A549 treated with ZK216348 at 1 μM for 4 hours (cell line): Measurements from ENCODE around the gene TMTC2. TPM values are rescaled to one million over a fixed set of nuclear protein-coding genes. Genes with fewer than 3 reads are reported as not detected.

Experiments
- total RNA-seq: library from RNA; stranded (reverse); fragments of 200-300 nt; extraction: Qiagen RNA extraction; gene quantifications from 5 replicates; pipeline ENCODE4 v1.2.3, GENCODE V29; 2022; ENCODE audit warnings: low read depth

TMTC2 gene
- 0.91 to 1.6 TPM (median 1.2 TPM) in 5 replicates for total RNA-seq

GRCh38 chr12:82686168-82687020 is at the start of gene TMTC2:
TMTC2 (plus strand) TSS chr12:82686906.

